Measurements from ENCODE around the gene NAA11. TPM values are rescaled to one million over a fixed set of nuclear protein-coding genes. Genes with fewer than 3 reads are reported as not detected.

NAA11 gene
- not detected in 2 replicates for total RNA-seq

DNA sequence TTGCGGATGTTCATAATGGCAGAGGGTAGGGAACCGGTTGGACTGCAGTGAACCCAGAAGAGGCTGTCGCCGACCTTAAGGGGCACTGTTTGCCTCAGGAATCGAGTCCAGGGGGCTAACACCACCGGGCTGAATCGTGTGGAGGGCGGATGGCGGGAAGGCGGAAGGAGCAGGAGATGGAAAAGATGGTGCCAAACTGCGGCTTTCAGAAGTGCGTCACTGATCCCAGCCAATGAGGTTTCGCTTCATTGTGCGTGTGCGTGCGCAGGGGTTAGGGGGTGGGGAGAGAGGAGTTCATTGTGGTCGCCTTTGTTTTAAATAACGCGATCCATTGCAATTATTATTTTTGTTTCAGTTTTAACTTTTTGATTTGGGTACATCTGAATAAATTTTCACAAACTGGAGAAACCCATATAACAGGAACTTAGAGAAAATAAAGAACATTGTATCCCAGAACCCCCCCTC is at the start of gene NAA11:
Gene NAA11 (minus strand): TSS at position 198 of the 465 bp plus-strand sequence. CDS start 184 bp downstream, at position 14.

Other genes with a start within 250 kb of the NAA11 start
- gene GK2, start 82.2 kb upstream of the NAA11 start, total RNA-seq: not detected in 2 replicates

Data from regular cardiac myocyte (primary cell).